ENCODE results near the gene NAV3. TPM values are rescaled to one million over a fixed set of nuclear protein-coding genes. Genes with fewer than 3 reads are reported as not detected.

The NAV3 gene
- total and polyA plus RNA-seq, 2 of the 4 experiments (the other 2 are of a cell fraction): 25.5 to 106 TPM

- TF ChIP-seq MAZ (IDR thresholded peaks at IDR 0.05; ENCODE audit: borderline replicate concordance, low read depth, low read length): no peak
These were observed 109.3 kb downstream of the NAV3 start (continued) for GRCh38 chr12:77940011-77940423.

GRCh38 chr12:77940567-77940966, 109.9 kb downstream of the NAV3 start:
- peak overlapping the region; percentile 99 for H3K56ac ChIP-seq (ENCODE audit: extremely low read depth, insufficient read depth, low read length)
- ATAC-seq (ENCODE audit: low read depth): peak; percentile 40
- peak overlapping the region; percentile 89; the same call in 1 of the 2 replicates for H4K5ac ChIP-seq (ENCODE audit: low read depth, low read length)
- TF ChIP-seq RFX5 (IDR thresholded peaks at IDR 0.05; ENCODE audit: low read depth, low read length): no peak
- peak; percentile 44; the same call in 1 of the 2 replicates for TF ChIP-seq CEBPB (IDR thresholded peaks at IDR 0.05; ENCODE audit: low read depth, low read length)
- peak overlapping the region; percentile 100 for H2BK5ac ChIP-seq (ENCODE audit: low read depth, low read length, poor library complexity, severe bottlenecking)
- no CpG with 5 or more reads among the region's 2 CpGs for WGBS, 2 experiments (ENCODE audit: extremely low coverage in 2 of 2, insufficient read length in 1 of 2)
- DNase-seq: peak; percentile 61
- H3K4me3 ChIP-seq (ENCODE audit: insufficient read depth, low read depth, low read length): peak overlapping the region; percentile 59
- peak overlapping the region; percentile 61 to 96 for H4K8ac ChIP-seq (ENCODE audit: low read depth in 2 of 2, low read length in 2 of 2)
- H2AFZ ChIP-seq (replicated peaks; ENCODE audit: low read length, poor library complexity): no peak overlapping the region
- H4K20me1 ChIP-seq (ENCODE audit: insufficient read depth, low read length): no peaks in the 10 kb centered on the region
- peak overlapping the region; percentile 86 for H4K91ac ChIP-seq (ENCODE audit: insufficient read depth, low read depth, low read length)
- H3K9ac ChIP-seq (ENCODE audit: low read depth, low read length): peak overlapping the region; percentile 91; the same call in 1 of the 2 replicates
- CTCF ChIA-PET: interaction anchor here (0.6 kb wide), 1 partner anchor 929 kb away, joined by 5 read pairs; no protein-coding TSS in a partner anchor
- peak overlapping the region; percentile 99 for H3K23ac ChIP-seq (ENCODE audit: low read depth, low read length)
- peak overlapping the region; percentile 93 for H2BK20ac ChIP-seq (ENCODE audit: low read depth, low read length)
- H3K9me3 ChIP-seq (ENCODE audit: control insufficient read depth, insufficient read depth, low read length): no peaks in the 10 kb centered on the region; the same call in 1 of the 2 replicates
- peak overlapping the region; percentile 89 for H3K18ac ChIP-seq (ENCODE audit: low read depth, low read length)
- peak overlapping the region; percentile 99 for H3K4ac ChIP-seq (ENCODE audit: low read depth, low read length)
- H3K79me1 ChIP-seq (ENCODE audit: low read depth in 1 of 2, low read length in 2 of 2): peaks cover 0 to 14% of the 10 kb centered on the region in 2 experiments; a peak in 2 of 4 replicates
- H3K27ac ChIP-seq (ENCODE audit: insufficient read depth, low read length): peak overlapping the region; percentile 99
- intact Hi-C loops (cut with micrococcal nuclease) (loop anchor here (10.0 kb wide), 1 partner anchor 876 kb away; the partner anchor contains the start of gene E2F7), dilution Hi-C loops (cut with HindIII; ENCODE audit: low sequenced_read_pairs, unreplicated experiment) (no loop called here), in situ Hi-C loops (cut with MboI; ENCODE audit: low sequenced_read_pairs) (loop anchor here (25.0 kb wide), 1 partner anchor 878 kb away; the partner anchor contains the start of gene E2F7)
- H3K36me3 ChIP-seq (ENCODE audit: control insufficient read depth, insufficient read depth, low read length): peaks cover 1% of the 10 kb centered on the region; the same call in 1 of the 2 replicates
- POLR2A ChIA-PET (ENCODE audit: unreplicated experiment): interaction anchor here (0.6 to 1.3 kb wide), 3 partner anchors 11 to 61 kb away, joined by 4 to 11 read pairs (median 5); no protein-coding TSS in a partner anchor
- no peak overlapping the region for H2AK9ac ChIP-seq (replicated peaks; ENCODE audit: low read depth, low read length, poor library complexity)
- peak overlapping the region; percentile 86 for H3K4me2 ChIP-seq (ENCODE audit: low read depth, low read length)
- no peaks in the 10 kb centered on the region for H3K27me3 ChIP-seq (ENCODE audit: control insufficient read depth, insufficient read depth, low read length)
- H3K9me1 ChIP-seq (ENCODE audit: insufficient read depth, low read length): no peaks in the 10 kb centered on the region
- H3K4me1 ChIP-seq (ENCODE audit: control insufficient read depth, insufficient read depth, low read length): peaks cover 1% of the 10 kb centered on the region; the same call in 1 of the 2 replicates
- no TSS peak for BruUV-seq (replicated peaks)
- H2BK120ac ChIP-seq (ENCODE audit: low read depth, low read length): peak overlapping the region; percentile 98
- H3K14ac ChIP-seq (replicated peaks; ENCODE audit: low read depth, low read length): peak overlapping the region; percentile 98
- H2AK5ac ChIP-seq (ENCODE audit: low read depth, low read length): peak overlapping the region; percentile 87; the same call in 1 of the 2 replicates
- peak overlapping the region; percentile 94; the same call in 2 of the 3 replicates for H2BK15ac ChIP-seq (ENCODE audit: low read depth, low read length)

Measured in IMR-90 (cell line).